UCSD-AML1 (cell line): ENCODE data around the gene PARP9.
"Not testable (repeated sequence)": the region's sequence is repeated elsewhere in the genome, so short reads cannot be mapped to it uniquely, and the experiment has no call there.

Source experiments
- DNase-seq: peaks from one replicate; lab custom pipeline; 2025; ENCODE audit not compliant: unreplicated experiment; lab: John Stamatoyannopoulos, UW

PARP9 gene

GRCh38 chr3:122576174-122576940 lies 12.3 kb upstream of the PARP9 start:
- no peak for DNase-seq

GRCh38 chr3:122572940-122573412 lies 8.9 kb upstream of the PARP9 start:
- DNase-seq = no peak

- DNase-seq = no peak
Observed at GRCh38 chr3:122568755-122569154, 4.7 kb upstream of the PARP9 start.

- not testable (repeated sequence) for DNase-seq
Observed at GRCh38 chr3:122568131-122568530, 4.0 kb upstream of the PARP9 start.

- peak; percentile 23 for DNase-seq
Observed at GRCh38 chr3:122563717-122564025, 429 bp downstream of the PARP9 start.

- DNase-seq = no peak
Observed at GRCh38 chr3:122562923-122563716, 980 bp downstream of the PARP9 start.

- no peak for DNase-seq
Observed at GRCh38 chr3:122560680-122561079, 3.4 kb downstream of the PARP9 start.

GRCh38 chr3:122559906-122560305 lies 4.2 kb downstream of the PARP9 start:
- no peak for DNase-seq

- DNase-seq = no peak
Observed at GRCh38 chr3:122558605-122559004, 5.5 kb downstream of the PARP9 start.

- no peak for DNase-seq
Observed at GRCh38 chr3:122557356-122557755, 6.7 kb downstream of the PARP9 start.

- DNase-seq = no peak
Observed at GRCh38 chr3:122555275-122556071, 8.6 kb downstream of the PARP9 start.

GRCh38 chr3:122553171-122553570 lies 10.9 kb downstream of the PARP9 start:
- DNase-seq = no peak

- no peak for DNase-seq
Observed at GRCh38 chr3:122548619-122549018, 15.5 kb downstream of the PARP9 start.

- DNase-seq = no peak
Observed at GRCh38 chr3:122548076-122548475, 16.0 kb downstream of the PARP9 start.

GRCh38 chr3:122546151-122546550 lies 17.9 kb downstream of the PARP9 start:
- DNase-seq = no peak

- DNase-seq = no peak
Observed at GRCh38 chr3:122538956-122539490, 25.1 kb downstream of the PARP9 start.

- DNase-seq = no peak
Observed at GRCh38 chr3:122536632-122537001, 27.5 kb downstream of the PARP9 start.

GRCh38 chr3:122535964-122536631 lies 28.0 kb downstream of the PARP9 start:
- no peak for DNase-seq

GRCh38 chr3:122533931-122534334 lies 30.2 kb downstream of the PARP9 start:
- no peak for DNase-seq

GRCh38 chr3:122533480-122533879 lies 30.6 kb downstream of the PARP9 start:
- no peak for DNase-seq

- no peak for DNase-seq
Observed at GRCh38 chr3:122530164-122530563, 33.9 kb downstream of the PARP9 start.
